ENCODE data around the gene TCF7L2.
"Not testable (repeated sequence)": the region's sequence is repeated elsewhere in the genome, so short reads cannot be mapped to it uniquely, and the experiment has no call there.

The TCF7L2 gene

DNA sequence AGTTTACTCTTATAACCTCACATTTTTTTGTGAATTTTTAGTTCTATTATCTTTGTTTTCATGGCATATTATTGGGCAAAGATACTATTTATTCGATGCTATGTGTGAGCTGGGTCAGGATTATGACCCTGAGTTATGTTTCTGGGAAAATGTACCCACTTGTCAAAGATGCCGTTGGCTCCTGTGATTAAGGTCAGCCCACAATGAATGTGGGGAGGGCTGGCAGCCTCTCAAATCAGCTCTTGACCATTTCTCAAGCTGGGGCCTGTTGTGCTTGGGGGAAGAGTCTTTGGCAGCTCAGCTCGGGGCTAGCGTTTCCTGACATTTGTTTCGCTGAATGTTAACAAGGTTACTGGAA lies 97.5 kb downstream of the TCF7L2 start:
- no peak for DNase-seq

DNA sequence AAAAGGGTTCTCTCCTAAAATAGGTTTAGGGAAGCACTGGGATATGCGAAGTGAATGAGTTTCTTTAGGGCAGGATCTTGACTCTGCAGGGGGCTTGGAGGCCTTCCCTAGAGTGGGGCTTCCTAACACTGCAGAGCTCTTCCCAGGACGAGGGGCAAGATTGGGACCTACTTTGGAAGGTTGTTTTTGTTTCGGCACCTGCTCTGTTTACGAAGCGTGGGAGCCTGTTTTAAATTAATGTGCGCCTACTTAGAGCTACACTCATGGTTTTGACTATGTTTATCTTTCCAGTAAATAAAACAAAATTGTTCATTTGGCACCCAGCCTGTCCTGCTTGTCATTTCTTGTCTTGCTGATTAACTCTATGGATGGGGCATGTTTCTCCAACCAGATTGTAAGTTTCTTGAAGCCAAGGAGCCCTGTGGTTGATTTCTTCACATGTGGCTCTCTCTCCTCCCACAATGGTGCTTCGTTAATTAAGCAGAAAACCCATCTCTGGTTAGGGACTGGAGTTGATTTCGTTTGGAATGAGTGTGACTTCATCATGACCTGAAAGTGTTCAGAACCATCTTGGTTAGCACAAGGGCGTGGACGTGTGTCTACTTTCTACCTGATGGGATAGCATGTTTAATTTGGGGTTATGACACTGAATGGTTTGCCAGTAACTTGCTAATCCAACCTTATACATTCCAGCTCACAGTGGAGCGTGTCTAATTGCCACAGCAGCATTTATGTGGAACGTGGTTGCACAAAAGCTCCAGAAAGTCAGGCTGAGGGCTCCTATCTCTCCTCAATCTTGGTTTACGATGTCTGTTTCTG lies 98.1 kb downstream of the TCF7L2 start:
- DNase-seq: peak; percentile 47

DNA sequence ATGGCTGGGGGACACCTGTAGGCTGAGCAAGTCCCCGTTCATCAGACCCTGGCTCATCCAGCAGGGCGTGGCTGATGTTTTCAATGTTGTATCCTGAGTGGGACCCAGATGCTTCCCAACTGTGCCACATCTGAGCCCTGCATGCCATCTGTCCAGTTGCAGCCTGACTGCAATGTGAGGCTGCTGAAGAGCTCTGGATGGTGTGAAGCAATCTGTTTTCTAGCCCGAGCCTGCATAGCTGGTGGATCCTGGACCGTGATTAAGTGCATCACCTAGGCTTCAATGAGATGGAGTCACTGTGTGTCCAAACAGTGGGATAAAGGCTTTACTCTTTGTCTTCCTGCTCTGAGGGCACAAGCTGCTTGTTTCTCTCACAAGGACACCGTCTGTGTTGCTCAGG lies 99.8 kb downstream of the TCF7L2 start:
- DNase-seq: no peak

DNA sequence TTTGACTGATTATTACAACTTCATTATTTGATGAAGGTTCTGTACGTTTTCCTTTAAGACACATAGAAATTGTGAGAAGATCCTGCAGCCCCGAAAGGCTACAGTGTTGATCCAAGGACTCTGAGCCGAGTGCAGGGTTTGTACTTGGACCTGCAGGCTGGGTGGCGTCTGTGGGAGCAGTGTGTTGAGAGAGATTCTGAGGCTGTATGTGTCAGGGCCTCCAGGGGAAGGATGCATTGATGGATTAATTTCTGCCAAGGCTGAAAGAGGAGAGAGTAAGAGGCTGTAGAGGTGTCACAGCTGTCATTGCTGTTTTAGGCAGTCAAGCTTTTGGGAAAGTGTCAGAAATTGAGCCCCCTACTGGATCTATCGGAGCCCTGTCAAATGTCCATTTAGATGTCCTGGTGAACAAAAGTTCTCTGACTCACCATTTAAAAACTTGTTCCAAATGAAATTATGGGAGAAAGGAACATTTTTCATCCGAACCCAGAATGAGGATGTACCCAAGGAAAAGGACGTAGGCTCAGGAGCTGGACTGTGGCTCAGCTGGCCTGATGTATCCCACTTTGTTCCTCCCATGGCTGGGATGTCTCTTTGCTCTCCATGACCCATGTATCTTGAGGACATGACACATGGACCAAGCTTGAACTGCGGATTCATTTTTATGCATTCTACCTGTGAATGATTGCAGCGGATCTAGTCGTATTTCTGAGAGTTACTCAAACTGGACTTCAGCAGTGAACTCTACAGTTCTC lies 102.2 kb downstream of the TCF7L2 start:
- DNase-seq: no peak

DNA sequence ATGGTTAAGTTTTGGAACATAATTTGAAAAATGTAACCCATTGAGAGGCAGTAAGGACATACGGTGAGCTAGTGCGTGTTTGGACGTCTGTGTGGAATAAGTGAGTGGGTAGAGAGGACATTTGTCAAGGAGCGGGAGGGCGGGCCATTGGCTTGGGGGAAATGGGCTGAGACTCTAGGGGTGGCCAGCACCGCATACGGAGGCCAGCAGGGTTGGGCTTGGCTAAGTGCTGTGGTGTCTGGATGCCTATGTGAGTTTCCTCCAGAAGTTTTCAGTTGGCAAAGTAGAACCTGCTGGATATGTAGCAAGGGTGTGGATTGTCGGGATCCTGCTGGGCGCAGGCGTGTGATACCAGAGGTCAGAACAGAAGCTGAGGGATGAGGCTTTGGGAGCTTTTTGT lies 103.0 kb downstream of the TCF7L2 start:
- DNase-seq: no peak

DNA sequence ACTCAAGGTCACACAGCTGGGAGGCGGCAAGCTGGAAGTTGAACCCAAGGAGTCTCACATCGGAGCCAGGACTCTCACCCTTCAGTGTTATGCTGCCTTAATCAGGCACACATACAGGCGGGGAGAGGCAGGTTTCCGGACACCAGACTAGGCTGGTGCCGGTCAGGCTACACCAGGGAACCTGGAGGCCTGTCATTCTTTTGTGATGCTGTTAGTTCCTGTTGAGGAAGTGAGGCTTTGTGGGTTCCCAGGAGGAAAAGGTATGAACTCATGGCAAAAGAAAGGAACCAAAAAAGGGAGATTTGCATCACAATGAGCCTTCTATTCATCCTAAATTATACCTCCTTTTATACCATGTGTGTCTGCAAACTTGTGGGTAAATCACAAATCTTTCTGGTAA lies 103.8 kb downstream of the TCF7L2 start:
- DNase-seq: no peak

DNA sequence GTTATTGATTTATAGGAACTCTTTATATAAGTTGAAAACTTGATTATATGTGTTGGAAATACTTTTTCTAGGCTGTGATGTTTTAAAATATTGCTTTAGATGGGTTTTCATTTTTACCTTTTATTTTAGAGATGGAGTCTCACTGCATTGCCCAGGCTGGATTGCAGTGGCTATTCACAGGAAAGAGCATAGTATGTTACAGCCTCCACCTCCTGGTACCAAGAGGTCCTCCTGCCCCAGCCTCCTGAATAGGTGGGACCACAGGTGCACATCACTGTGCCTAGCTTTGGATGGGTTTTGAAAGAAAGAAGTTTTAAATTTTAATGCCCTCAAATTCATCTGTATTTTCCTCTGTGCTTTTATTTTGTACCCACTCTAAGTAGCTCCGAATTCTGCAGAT lies 105.4 kb downstream of the TCF7L2 start:
- no peak for DNase-seq

DNA sequence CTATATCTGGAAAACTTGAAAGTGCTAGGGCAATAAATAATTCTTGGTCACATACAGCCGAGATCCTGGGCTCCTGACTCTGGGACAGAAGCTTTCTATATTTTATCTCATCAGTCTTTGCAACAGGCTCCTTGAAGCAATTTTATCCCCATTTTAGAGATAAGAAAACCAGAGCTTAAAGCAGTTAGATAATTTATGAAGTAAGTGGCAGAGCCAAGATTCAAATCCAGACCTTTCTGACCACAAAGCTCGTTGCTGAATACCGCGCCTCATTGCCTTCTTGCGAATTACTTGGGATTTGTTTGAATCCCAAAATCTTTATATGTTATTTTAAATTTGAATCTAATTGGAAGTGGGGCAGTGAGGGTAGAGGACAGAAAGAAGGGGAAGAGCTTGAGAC lies 106.0 kb downstream of the TCF7L2 start:
- no peak for DNase-seq

DNA sequence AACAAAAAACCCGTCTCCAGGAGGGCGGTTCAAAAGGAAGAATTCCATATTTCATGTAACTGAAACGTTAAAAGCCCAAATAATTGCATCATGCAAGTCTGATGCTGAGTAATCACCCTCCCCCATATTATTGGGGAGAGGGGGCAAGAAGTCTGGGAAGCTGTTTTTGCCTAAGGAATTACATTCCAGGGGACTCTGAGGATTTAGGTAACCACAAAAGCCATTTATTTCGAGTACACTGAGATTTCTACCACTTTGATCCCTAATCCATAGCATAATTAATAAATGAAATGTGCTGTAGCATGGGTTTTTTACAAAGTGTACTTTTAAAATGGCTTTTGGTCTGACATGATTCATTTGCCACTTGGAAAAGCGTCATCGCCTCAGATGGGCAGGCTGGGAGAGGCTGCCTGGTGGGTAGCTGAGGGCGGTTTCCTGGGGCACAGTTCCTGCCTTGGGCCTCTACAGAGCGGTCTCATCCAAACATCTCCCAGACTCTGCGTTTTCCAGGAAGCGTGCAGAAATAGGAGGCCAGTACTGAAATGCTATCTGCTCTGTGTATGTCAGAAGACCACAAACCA lies 106.5 kb downstream of the TCF7L2 start:
- DNase-seq: peak; percentile 97

DNA sequence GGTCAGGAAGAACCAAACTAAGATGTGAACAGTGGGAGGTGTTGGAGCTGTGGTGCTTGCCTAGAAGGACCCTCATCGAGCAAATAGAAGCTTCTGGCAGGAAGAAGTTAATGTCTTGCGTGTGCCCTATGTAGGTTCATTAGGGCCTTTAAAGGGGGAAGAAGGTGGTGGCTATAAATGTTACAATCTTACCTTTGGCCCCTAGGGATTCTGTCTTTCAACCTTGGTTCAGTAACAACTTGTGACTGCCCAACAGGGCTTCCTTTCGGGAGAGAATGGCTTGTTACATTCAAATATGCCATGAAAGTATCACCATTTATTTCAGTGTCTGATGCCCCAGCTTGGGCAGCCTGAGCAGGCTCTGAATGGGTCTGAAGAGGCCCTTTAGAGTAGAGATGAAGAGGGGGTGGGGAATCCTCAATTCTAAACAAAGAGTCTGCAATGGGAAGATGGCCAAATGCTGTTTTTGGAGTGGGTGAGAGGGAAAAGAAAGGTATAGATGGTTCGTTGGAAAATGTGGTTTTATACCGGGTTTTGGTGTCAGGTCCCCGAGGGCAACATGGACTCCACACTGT lies 108.0 kb downstream of the TCF7L2 start:
- no peak for DNase-seq

DNA sequence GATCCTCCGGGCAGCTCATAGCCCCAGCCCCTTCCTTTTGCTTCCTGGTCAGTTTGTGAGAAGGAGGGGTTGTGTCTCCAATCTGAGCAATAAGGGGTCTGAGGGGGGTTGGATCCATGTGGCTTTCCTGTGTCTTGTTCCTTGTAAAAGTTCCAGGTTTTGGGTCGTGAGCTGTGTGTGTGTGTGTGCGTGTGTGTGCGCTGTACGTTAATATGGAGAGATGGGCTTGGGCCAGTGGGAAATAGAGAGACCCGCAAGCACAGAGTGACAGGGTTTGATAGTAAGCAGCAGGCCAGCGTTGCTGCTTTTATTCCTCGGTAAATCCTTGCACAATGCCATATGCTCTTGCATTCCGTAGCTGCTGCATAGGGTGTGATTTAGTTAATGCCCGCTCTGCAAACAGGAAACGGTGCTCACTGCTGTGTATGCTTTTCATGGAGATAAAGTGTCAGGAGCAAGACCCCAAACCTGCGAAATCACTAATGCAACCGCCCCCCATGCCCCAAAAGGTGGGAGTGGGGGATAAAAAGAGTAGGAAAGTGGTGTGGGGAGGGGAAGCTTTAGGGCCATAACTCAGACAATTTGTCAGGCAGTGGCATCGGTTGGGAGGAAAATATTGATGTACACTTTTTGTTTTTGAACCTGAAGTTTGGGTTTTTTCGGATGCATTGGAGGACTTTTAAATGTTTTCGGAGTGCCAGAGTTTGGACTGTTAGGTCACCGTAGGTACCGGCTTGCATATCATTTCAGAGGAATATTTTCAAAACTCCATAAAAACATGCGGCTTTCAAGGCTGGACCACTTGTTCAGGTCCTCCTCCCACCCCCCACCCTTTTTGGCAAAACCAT lies 108.7 kb downstream of the TCF7L2 start:
- DNase-seq: peak; percentile 88

DNA sequence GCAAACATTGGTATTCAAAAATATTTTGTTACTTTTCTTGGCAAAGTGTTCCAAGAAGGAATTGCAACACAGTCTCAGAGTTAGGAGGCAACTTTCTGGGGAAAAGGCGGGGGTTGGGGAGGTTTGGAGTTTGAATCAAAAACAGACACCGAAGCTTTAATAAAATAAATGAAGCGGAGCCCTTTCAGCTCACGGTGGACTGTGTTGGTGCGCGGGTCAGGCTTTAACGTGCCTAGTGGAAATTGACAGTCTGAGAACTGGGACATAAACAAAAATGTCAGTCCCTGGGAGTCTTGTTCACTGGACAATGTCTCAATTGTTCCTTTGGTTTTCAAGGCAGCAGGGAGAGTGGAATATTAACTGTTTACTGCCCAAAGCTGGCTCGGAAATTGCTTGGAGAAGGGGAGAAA lies 109.3 kb downstream of the TCF7L2 start:
- peak; percentile 90 for DNase-seq

DNA sequence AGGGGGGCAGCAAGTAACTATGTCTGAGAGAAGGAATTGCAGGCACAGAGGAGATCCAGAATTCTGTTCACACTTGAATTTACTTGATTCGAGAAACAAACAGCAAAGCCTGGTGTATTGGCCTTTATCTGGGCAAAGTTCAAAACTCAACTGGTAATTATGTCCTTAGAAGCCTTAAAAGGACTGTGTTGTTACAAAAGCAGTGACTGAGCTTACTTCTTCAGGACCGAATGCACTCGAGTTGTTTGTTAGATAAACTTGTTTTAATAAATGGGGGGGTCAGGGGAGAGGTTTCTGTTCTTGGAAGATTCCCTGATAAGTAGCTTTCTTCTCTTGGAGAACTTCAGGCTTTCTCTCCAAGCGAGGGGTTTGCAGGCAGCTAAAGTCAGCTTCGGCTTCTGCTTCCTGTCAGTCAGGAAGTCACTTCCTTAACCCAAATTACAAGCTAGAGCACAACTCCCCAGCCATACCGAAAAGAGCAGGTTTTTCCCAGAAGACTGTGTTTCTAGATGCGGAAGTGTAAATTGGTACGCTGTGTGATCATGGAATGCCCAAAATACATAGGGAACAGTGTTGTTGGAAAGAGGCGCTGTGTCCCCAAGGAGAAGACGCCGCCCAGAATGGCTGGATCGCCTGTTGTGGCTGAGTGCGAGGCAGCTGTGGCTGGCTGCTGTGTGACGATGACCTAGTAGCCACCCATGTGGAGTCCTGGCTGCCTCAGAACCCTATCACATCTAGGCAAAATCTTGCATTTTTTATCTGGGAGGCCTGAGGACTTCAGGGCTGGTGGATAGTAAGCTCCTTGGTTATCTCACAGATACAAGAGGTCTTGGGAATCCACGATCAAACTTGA lies 110.4 kb downstream of the TCF7L2 start:
- DNase-seq: no peak

DNA sequence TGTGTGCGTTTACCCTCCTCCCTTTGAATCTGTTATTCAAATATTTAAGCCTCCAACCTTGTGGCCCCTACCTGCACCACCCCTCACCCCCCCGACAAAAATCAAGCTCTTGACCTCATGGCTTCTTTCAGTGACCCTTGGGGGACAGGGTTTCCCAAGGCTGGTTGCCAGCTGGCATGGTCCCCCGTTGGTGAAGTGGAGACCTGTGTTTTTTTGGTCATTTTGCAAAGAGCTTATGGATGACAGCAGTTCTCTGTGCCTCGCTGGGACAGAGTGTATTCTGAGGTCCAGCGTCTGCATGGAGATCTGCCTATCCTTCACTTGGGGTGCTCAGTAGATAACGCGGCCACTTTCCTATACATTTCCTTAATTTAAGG lies 111.0 kb downstream of the TCF7L2 start:
- DNase-seq: no peak

DNA sequence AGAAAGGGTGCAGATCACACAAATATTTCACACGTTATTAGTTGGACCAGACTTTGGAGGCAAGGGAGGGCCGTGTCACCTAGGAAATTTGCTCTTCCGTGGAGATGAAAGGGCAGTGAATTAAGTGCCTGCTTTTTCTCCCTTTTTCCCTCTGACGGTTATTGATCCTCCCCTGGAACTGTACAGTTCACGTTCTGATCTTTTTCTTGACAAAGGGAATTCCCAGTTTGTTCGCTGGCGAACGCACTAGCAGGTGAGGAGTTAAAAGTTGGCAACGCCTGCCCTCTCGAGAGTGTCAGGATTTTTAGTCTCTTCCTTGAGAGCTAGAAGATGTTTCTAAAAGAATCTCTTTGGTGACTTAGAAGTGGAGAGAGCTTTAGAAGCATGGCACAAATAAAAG lies 111.5 kb downstream of the TCF7L2 start:
- DNase-seq: no peak

DNA sequence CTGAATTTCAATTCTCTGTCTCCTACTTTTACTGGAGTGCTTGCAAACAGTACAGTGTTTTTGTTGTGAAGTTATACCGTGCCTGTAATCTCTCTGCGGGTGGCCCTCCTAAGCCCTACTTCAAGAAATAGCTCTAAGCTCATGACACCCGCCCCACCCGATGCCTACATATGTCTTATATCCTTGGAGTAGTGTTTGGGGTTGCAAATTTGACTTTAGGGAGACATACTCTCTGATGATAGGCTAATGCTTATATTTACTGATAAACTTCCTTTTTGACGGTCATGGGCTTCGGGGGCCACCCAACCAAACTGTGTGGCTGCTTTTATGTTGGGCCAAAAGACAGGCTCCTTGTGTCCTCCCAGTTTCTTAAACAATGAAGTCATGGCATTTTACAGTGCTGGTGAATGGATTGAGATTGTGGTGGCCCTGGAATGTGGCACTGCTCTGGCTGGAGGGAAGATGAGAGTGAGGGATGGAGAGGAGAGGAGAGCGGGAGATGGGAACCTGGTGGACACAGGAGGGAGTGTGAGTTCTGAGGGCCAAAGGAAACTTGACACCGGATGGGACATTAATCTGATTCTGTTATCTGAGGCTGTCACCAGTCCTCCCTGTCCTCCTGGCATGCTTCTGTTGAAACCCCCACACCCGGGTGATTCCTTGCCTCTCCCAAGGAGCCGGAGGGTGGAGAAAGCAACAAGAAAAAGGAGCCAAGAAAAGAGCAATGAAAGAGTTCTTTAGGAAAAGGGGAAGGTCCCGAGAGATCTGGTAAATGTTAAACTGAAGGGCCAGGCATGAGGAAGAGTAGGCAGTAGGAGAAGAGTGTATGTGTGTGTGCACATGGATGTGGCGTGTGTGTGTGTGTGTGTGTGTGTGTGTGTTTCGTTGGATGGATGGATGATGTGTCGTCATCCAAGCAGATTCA lies 113.3 kb downstream of the TCF7L2 start:
- DNase-seq: peak; percentile 55

DNA sequence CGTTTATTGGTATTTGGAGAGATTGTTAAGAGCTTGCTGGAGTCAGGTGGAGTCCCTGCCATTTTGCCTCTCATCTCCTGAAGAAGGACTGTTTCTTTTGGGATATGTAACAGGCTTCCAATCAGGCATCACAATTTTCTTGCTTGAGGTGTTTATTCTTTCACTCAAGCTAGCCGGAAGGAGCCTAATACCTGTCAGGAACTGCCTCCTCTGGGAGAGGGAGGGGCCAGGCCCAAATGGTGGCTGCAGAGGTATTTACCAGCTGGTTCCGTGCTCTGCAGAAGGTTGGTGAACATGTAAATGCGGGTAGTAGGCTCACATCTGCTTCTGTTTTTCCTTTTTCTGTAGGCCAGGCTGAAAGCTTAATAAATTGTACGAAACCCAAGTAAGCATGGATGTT lies 114.0 kb downstream of the TCF7L2 start:
- no peak for DNase-seq

DNA sequence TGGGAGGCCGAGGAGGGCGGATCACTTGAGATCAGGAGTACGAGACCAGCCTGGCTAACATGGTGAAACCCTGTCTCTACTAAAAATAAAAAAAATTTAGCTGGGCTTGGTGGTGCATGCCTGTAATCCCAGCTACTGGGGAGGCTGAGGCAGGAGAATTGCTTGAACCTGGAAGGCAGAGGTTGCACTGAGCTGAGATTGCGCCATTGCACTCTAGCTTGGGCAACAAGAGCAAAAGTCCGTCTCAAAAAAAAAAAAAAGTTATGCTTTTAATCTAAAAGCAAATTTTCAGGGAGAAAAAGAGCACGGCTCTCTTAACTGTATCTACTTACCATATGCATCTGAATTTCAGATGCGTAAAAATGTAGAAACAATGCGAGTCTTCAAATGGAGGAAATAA lies 116.1 kb downstream of the TCF7L2 start:
- not testable (repeated sequence) for DNase-seq

DNA sequence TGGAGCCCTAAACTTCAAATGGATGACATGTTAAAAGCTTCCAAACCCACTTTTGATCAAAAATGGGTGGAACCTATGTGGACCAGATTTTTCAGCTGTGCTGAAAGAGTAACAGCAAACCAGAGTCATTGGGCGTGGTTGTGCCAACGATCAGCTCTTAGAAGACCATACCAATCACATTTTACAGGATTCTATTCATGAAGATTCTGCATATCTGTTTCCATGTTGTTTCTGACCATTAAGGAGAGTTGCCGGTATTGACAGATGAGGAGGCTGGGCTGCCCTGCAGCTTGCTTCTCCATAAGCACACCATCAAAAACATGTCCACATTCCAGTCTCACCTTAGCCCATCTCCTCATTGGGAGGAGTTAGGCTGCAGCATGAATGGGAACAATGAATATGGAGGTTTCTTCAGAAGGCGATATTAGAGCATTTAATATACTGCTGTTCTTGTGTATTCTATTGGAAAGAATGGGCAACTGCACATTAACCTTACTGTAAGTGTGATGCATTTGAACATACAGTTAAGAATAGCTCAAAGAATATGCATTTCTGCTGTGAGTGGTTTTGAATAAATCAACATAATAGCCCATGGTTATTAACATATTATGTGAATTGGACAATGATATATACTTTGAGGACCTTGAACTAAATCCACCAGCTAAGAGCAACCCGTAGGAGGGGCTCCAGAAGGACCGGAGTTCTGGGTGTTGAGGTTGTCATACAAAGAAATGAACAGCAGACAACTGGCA lies 116.7 kb downstream of the TCF7L2 start:
- no peak for DNase-seq

DNA sequence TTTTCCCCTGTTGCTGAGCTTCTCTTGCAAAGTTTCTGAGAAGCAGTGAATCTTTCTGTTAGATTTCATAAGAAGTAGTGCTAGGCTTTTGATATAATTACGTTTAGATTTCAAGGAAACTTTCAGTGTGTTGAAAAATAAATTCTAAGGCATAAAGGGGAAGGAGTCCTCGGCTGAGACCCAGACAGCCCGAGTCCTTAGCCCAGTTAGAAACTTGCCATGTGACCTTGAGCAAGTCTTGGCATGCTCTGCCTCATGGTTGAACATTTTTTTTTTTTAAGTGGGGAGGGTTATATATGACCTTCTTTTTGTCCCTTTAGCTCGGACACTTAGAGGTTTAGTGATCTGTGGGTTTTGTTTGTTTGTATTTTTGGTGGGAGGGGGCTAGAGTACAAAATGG lies 117.5 kb downstream of the TCF7L2 start:
- no peak for DNase-seq
